ENCODE measurements around the gene EPHB6. TPM values are rescaled to one million over a fixed set of nuclear protein-coding genes. Genes with fewer than 3 reads are reported as not detected.

Gene EPHB6
- total RNA-seq, 1 donor, result 4.0 TPM

DNA sequence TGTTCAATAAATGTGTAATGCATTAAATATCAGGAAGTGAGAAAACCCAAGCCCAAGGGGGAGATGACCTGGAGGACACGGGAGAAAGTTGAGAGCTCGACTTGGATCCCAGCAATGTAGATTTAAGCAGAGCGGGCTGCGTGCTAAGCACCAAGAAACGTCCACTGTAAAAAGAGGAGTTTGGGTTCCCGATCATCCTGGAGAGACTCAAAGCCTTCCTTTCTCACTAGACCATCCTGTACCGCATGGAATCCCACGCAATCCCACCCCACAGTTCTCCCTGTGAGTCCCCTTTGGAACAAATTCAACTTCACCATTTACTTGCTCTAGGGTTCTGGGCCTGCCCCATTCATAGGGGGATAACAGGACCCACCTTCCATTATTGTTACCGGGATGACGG, 28.3 kb downstream of the EPHB6 start:
- TF ChIP-seq, protein P1, sequence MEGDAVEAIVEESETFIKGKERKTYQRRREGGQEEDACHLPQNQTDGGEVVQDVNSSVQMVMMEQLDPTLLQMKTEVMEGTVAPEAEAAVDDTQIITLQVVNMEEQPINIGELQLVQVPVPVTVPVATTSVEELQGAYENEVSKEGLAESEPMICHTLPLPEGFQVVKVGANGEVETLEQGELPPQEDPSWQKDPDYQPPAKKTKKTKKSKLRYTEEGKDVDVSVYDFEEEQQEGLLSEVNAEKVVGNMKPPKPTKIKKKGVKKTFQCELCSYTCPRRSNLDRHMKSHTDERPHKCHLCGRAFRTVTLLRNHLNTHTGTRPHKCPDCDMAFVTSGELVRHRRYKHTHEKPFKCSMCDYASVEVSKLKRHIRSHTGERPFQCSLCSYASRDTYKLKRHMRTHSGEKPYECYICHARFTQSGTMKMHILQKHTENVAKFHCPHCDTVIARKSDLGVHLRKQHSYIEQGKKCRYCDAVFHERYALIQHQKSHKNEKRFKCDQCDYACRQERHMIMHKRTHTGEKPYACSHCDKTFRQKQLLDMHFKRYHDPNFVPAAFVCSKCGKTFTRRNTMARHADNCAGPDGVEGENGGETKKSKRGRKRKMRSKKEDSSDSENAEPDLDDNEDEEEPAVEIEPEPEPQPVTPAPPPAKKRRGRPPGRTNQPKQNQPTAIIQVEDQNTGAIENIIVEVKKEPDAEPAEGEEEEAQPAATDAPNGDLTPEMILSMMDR (IDR thresholded peaks at IDR 0.05; ENCODE audit: extremely low read depth, low read depth, low read length), result no peak
- peaks cover 11% of the 10 kb centered on the region for H3K27me3 ChIP-seq (ENCODE audit: insufficient read depth, low read length)

DNA sequence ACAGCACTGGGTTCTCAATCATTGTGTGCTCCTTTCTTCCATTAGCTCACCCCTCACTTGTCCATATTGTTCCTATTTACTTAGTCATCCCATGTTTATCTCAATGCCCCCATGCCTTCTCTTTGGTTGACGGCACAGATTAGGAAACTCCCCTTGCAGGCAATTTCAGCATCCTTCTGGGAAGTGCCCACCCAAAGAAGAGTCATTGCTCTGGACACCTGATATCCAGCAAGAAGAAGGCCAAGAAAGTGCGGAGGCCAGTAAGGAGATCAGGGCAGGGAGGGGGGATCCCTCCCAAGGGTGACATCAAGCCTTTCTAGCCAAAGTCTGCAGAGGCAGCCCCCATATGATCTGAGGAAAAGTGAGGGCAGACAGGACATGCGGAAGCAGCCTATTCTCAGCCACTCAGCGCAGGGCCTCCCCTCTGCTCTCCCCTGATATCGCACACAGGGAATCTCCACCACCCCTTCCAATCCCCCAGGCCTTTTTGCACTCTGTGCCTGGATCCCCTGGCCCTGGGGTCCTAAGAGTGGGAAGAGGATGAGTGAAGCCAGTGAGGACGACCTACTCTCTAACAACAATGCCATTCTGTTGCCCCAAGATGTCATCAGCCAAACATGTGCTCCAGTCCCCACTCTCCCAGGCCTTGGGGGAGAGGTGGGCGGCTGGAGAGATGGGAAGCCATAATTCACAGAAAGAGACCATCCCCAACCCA, 28.9 kb downstream of the EPHB6 start:
- H4K20me1 ChIP-seq (ENCODE audit: insufficient read depth, low read length), result no peaks in the 10 kb centered on the region
- TF ChIP-seq, protein P1 (IDR thresholded peaks at IDR 0.05; ENCODE audit: extremely low read depth, low read depth, low read length), result no peak
- no peaks in the 10 kb centered on the region for H3K4me1 ChIP-seq (ENCODE audit: insufficient read depth, low read length)
- H3K79me2 ChIP-seq (ENCODE audit: insufficient read depth, low read length), result no peaks in the 10 kb centered on the region
- DNase-seq (ENCODE audit: insufficient read length, low spot score, missing footprints), result no peak
- no peak overlapping the region for H3K4me2 ChIP-seq (ENCODE audit: insufficient read depth, low read length)
- H3K27ac ChIP-seq (ENCODE audit: low read depth, low read length), result no peak overlapping the region
- H3K27me3 ChIP-seq (ENCODE audit: insufficient read depth, low read length), result peaks cover 11% of the 10 kb centered on the region
- H3K4me3 ChIP-seq (ENCODE audit: insufficient read depth, low read length), result no peak overlapping the region
- no peaks in the 10 kb centered on the region for H3K36me3 ChIP-seq (ENCODE audit: insufficient read depth, low read length)
- no peaks in the 10 kb centered on the region for H3K9me3 ChIP-seq (ENCODE audit: low read depth, low read length)
- H2AFZ ChIP-seq (ENCODE audit: low read length), result no peak overlapping the region

More for the DNA sequence above, 28.3 kb downstream of the EPHB6 start:
- H2AFZ ChIP-seq (ENCODE audit: low read length), result no peak overlapping the region
- no peak overlapping the region for H3K4me3 ChIP-seq (ENCODE audit: insufficient read depth, low read length)
- no peak for DNase-seq (ENCODE audit: insufficient read length, low spot score, missing footprints)
- H3K9me3 ChIP-seq (ENCODE audit: low read depth, low read length), result no peaks in the 10 kb centered on the region
- H4K20me1 ChIP-seq (ENCODE audit: insufficient read depth, low read length), result no peaks in the 10 kb centered on the region
- no peaks in the 10 kb centered on the region for H3K79me2 ChIP-seq (ENCODE audit: insufficient read depth, low read length)
- no peak overlapping the region for H3K4me2 ChIP-seq (ENCODE audit: insufficient read depth, low read length)
- H3K36me3 ChIP-seq (ENCODE audit: insufficient read depth, low read length), result no peaks in the 10 kb centered on the region
- H3K4me1 ChIP-seq (ENCODE audit: insufficient read depth, low read length), result no peaks in the 10 kb centered on the region
- no peak overlapping the region for H3K27ac ChIP-seq (ENCODE audit: low read depth, low read length)

DNA sequence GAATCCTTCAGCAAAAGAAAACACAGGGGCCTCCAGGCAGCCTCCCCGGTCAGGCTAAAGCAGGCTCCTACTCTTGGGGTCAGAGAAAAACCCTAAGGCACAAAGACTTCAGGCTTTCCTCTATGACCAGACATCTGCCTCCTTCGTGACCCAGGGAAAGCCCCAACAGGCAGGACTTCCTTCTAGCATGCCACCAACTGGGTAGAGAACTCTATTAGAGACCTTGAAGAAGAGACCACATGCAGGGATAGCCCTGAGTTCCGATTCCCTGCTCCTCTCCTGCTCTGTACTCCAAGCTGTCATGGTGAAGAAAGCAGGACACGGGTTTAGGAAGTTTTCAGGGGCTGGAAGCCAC, 29.4 kb downstream of the EPHB6 start:
- no peaks in the 10 kb centered on the region for H3K4me1 ChIP-seq (ENCODE audit: insufficient read depth, low read length)
- no peaks in the 10 kb centered on the region for H3K36me3 ChIP-seq (ENCODE audit: insufficient read depth, low read length)
- H3K9me3 ChIP-seq (ENCODE audit: low read depth, low read length), result no peaks in the 10 kb centered on the region
- H3K79me2 ChIP-seq (ENCODE audit: insufficient read depth, low read length), result no peaks in the 10 kb centered on the region
- DNase-seq (ENCODE audit: insufficient read length, low spot score, missing footprints), result no peak
- H3K27me3 ChIP-seq (ENCODE audit: insufficient read depth, low read length), result peaks cover 11% of the 10 kb centered on the region
- no peak overlapping the region for H3K27ac ChIP-seq (ENCODE audit: low read depth, low read length)
- no peak overlapping the region for H2AFZ ChIP-seq (ENCODE audit: low read length)
- TF ChIP-seq, protein P1 (IDR thresholded peaks at IDR 0.05; ENCODE audit: extremely low read depth, low read depth, low read length), result no peak
- no peak overlapping the region for H3K4me3 ChIP-seq (ENCODE audit: insufficient read depth, low read length)
- no peaks in the 10 kb centered on the region for H4K20me1 ChIP-seq (ENCODE audit: insufficient read depth, low read length)
- H3K4me2 ChIP-seq (ENCODE audit: insufficient read depth, low read length), result no peak overlapping the region

DNA sequence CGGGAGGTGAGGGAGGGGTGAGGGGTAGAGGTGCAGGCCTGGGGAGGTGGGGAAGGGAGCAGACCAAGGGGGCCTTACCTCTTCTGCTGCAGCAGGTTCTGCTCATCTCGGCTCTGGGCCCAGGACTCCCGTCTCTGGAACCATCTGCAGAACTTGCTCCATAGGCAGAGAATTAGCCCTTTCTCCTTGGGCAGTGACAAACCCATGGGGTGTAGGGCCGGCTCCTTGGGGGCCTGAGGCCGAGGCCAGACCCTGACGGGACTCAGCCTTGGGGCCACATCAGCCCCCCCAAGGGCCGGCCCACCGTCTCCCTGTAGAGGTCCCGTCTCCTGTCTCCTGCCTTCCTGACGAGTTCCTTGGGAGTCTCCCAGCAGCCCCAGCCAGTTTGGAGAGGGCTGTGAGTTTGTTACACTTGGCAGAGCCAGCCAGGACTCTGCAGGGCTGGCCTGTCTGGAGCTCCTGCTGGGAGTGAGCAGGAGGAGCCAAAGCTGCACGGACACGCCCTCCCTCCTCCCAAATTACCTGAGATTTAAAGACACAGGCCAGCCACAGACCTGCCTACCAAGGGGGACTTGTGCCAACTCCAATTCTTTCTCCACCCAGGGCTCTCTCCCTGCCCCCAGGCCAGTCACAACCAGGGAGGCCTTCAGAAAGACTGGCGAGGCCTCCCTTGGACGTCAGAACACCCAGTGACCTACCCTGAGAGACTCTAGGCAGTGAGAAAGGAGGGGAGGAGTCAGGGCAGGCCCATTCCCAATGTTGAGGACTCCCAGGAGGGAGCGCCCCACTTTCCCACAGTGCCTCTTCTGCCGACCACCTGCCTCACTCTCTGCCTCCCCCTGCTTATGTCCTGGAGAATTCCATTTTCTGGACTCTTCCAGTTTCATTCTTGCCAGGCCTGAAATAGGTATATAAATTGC, 30.7 kb downstream of the EPHB6 start, which contains the start of gene TRPV6:
Gene TRPV6 (minus strand): TSS at position 435 of the 920 bp plus-strand sequence.
- Histone ChIP-seq H3K27me3 (ENCODE audit: insufficient read depth, low read length) (peaks cover 6% of the 10 kb centered on the region), H4K20me1 (ENCODE audit: insufficient read depth, low read length) (no peaks in the 10 kb centered on the region), H2AFZ (ENCODE audit: low read length) (no peak within 1 kb of the TSS), H3K79me2 (ENCODE audit: insufficient read depth, low read length) (no peaks in the 10 kb centered on the region), H3K4me1 (ENCODE audit: insufficient read depth, low read length) (no peaks in the 10 kb centered on the region), H3K4me2 (ENCODE audit: insufficient read depth, low read length) (no peak within 1 kb of the TSS), H3K9me3 (ENCODE audit: low read depth, low read length) (no peaks in the 10 kb centered on the region), H3K27ac (ENCODE audit: low read depth, low read length) (no peak within 1 kb of the TSS), H3K36me3 (ENCODE audit: insufficient read depth, low read length) (no peaks in the 10 kb centered on the region), H3K4me3 (ENCODE audit: insufficient read depth, low read length) (no peak within 1 kb of the TSS)
- DNase-seq (ENCODE audit: insufficient read length, low spot score, missing footprints), result no peak
- TF ChIP-seq, protein P1 (IDR thresholded peaks at IDR 0.05; ENCODE audit: extremely low read depth, low read depth, low read length), result no peak
